Embryonic facial prominence (tissue), 1 donor: ENCODE data around the gene PRSS3.
"Not testable (repeated sequence)": the region's sequence is repeated elsewhere in the genome, so short reads cannot be mapped to it uniquely, and the experiment has no call there.

ENCODE experiments used
- DNase-seq: peaks from one replicate; pipeline ENCODE4 v3.0.0-alpha.2; 2016; ENCODE audit errors: extremely low spot score

The PRSS3 gene

GRCh38 chr9:33795281-33795680, at the start of gene PRSS3:
Gene PRSS3 (plus strand): TSS chr9:33795561. CDS start chr9:33795574, 13 bp downstream.
- no peak for DNase-seq

GRCh38 chr9:33748633-33749304, 46.6 kb upstream of the PRSS3 start:
- no peak for DNase-seq

GRCh38 chr9:33749305-33749654, 46.1 kb upstream of the PRSS3 start:
- DNase-seq, result not testable (repeated sequence)

GRCh38 chr9:33750307-33750838, 45.0 kb upstream of the PRSS3 start:
- DNase-seq, result no peak

- DNase-seq, result no peak
Observed at GRCh38 chr9:33750839-33751339, 44.5 kb upstream of the PRSS3 start.

- no peak for DNase-seq
Observed at GRCh38 chr9:33751536-33752129, 43.7 kb upstream of the PRSS3 start.

GRCh38 chr9:33752130-33752637, 43.2 kb upstream of the PRSS3 start:
- no peak for DNase-seq

GRCh38 chr9:33752789-33753188, 42.6 kb upstream of the PRSS3 start:
- DNase-seq, result not testable (repeated sequence)

- DNase-seq, result not testable (repeated sequence)
Observed at GRCh38 chr9:33759648-33760047, 35.7 kb upstream of the PRSS3 start.

GRCh38 chr9:33762343-33762742, 33.0 kb upstream of the PRSS3 start:
- DNase-seq, result no peak

- DNase-seq, result not testable (repeated sequence)
Observed at GRCh38 chr9:33763709-33764108, 31.7 kb upstream of the PRSS3 start.

GRCh38 chr9:33765411-33765810, 29.9 kb upstream of the PRSS3 start:
- no peak for DNase-seq

- DNase-seq, result not testable (repeated sequence)
Observed at GRCh38 chr9:33770156-33770880, 25.0 kb upstream of the PRSS3 start.

GRCh38 chr9:33773135-33773534, 22.2 kb upstream of the PRSS3 start:
- DNase-seq, result not testable (repeated sequence)

GRCh38 chr9:33774074-33774659, 21.2 kb upstream of the PRSS3 start:
- not testable (repeated sequence) for DNase-seq

- no peak for DNase-seq
Observed at GRCh38 chr9:33776578-33776977, 18.8 kb upstream of the PRSS3 start.

- peak; percentile 15 for DNase-seq
Observed at GRCh38 chr9:33778700-33779351, 16.5 kb upstream of the PRSS3 start.

GRCh38 chr9:33780276-33780675, 15.1 kb upstream of the PRSS3 start:
- no peak for DNase-seq

GRCh38 chr9:33781736-33782135, 13.6 kb upstream of the PRSS3 start:
- no peak for DNase-seq

- DNase-seq, result no peak
Observed at GRCh38 chr9:33782395-33783152, 12.8 kb upstream of the PRSS3 start.

- no peak for DNase-seq
Observed at GRCh38 chr9:33785914-33786313, 9.4 kb upstream of the PRSS3 start.
